Measurements from ENCODE around the gene RP9. TPM values are rescaled to one million over a fixed set of nuclear protein-coding genes. Genes with fewer than 3 reads are reported as not detected.

Gene RP9
- total RNA-seq, 1 experiment from 2014 or later, result 16.2 TPM

DNA sequence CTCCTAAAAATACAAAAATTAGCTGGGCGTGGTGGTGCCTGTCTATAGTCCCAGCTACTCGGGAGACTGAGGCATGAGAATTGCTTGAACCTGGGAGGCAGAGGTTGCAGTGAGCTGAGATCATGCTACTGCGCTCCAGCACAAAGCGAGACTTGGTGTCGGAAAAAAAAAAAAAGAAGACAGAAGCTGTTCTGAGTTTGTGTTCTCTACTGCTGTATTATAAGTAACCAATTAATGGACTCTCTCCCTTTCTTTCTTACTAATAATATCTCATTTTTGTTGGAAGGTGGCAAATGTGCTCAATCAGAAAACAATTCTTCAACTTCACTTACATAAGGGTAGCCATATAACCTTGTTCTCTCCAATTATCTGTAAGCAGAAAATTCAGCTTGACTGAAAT is 54.0 kb downstream of the RP9 start:
- no peak overlapping the region for H2BK120ac ChIP-seq (ENCODE audit: low read depth, low read length, poor library complexity, severe bottlenecking)
- H3K27me3 ChIP-seq (ENCODE audit: insufficient read depth, low read length), result no peaks in the 10 kb centered on the region
- H4K20me1 ChIP-seq (ENCODE audit: control insufficient read depth, insufficient read depth, insufficient read length), result no peaks in the 10 kb centered on the region
- H2BK12ac ChIP-seq (ENCODE audit: insufficient read length, low read depth, low read length), result no peak overlapping the region
- Mint-ChIP-seq H3K27ac (no peak overlapping the region; a peak in 1 of 7 replicates), H3K27me3 (ENCODE audit: low read depth) (no peaks in the 10 kb centered on the region), H3K36me3 (ENCODE audit: insufficient read depth in 1 of 3, low read depth in 3 of 3) (peaks cover 0 to 5% (median 3%) of the 10 kb centered on the region in 3 experiments; a peak in 3 of 7 replicates), H3K4me1 (no peaks in the 10 kb centered on the region), H3K9me3 (no peaks in the 10 kb centered on the region), H3K4me3 (no peak overlapping the region)
- no peak overlapping the region for H4K91ac ChIP-seq (ENCODE audit: insufficient read length, low read depth, low read length)
- H3K27ac ChIP-seq (ENCODE audit: insufficient read length, low read depth, low read length), result no peak overlapping the region
- WGBS (ENCODE audit: extremely low coverage, insufficient read length, low lambda C conversion rate), result no CpG with 5 or more reads among the region's 5 CpGs
- H3K23me2 ChIP-seq (ENCODE audit: insufficient read length, low read depth, low read length, poor library complexity, severe bottlenecking), result no peaks in the 10 kb centered on the region
- H3K4me2 ChIP-seq (ENCODE audit: insufficient read depth, insufficient read length, low read length), result no peak overlapping the region
- DNase-seq, result no peak
- TF ChIP-seq, protein P1, sequence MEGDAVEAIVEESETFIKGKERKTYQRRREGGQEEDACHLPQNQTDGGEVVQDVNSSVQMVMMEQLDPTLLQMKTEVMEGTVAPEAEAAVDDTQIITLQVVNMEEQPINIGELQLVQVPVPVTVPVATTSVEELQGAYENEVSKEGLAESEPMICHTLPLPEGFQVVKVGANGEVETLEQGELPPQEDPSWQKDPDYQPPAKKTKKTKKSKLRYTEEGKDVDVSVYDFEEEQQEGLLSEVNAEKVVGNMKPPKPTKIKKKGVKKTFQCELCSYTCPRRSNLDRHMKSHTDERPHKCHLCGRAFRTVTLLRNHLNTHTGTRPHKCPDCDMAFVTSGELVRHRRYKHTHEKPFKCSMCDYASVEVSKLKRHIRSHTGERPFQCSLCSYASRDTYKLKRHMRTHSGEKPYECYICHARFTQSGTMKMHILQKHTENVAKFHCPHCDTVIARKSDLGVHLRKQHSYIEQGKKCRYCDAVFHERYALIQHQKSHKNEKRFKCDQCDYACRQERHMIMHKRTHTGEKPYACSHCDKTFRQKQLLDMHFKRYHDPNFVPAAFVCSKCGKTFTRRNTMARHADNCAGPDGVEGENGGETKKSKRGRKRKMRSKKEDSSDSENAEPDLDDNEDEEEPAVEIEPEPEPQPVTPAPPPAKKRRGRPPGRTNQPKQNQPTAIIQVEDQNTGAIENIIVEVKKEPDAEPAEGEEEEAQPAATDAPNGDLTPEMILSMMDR (conservative IDR thresholded peaks at IDR 0.05), result no peak
- H2BK15ac ChIP-seq (ENCODE audit: low read depth, low read length), result no peak overlapping the region
- no peak overlapping the region for H2BK5ac ChIP-seq (ENCODE audit: insufficient read length, low read length)
- no peaks in the 10 kb centered on the region for H3K9me3 ChIP-seq (ENCODE audit: control insufficient read depth, low read depth, low read length)
- no peak overlapping the region for H4K8ac ChIP-seq (replicated peaks; ENCODE audit: insufficient read length, low read depth, low read length)
- H3K18ac ChIP-seq (ENCODE audit: insufficient read length, low read depth, low read length), result no peak overlapping the region
- peaks cover 15% of the 10 kb centered on the region; the same call in 1 of the 2 replicates for H3K79me2 ChIP-seq (ENCODE audit: insufficient read depth, low read length)
- no peak overlapping the region for H3K23ac ChIP-seq (ENCODE audit: insufficient read length, low read depth, low read length)
- no peak overlapping the region for H3K4ac ChIP-seq (ENCODE audit: low read depth, low read length)
- no peak overlapping the region for H3K14ac ChIP-seq (ENCODE audit: insufficient read depth, low read length)
- no peak overlapping the region for H3T11ph ChIP-seq (ENCODE audit: low read length)
- H2AK5ac ChIP-seq (ENCODE audit: insufficient read length, low read length), result no peak overlapping the region
- no peak overlapping the region for H3K56ac ChIP-seq (ENCODE audit: insufficient read length, low read depth, low read length)
- peaks cover 4% of the 10 kb centered on the region for H3K79me1 ChIP-seq (ENCODE audit: insufficient read depth, low read depth, low read length, poor library complexity, severe bottlenecking)
- H3K9ac ChIP-seq (ENCODE audit: extremely low read depth, insufficient read length, low read length), result no peak overlapping the region
- no peaks in the 10 kb centered on the region for H3K4me1 ChIP-seq (ENCODE audit: insufficient read depth, low read length)
- no peak overlapping the region for H2BK20ac ChIP-seq (ENCODE audit: low read depth, low read length, poor library complexity, severe bottlenecking)
- no peak overlapping the region for H4K5ac ChIP-seq (ENCODE audit: insufficient read length, low read depth, low read length)
- H2AFZ ChIP-seq (ENCODE audit: low read length), result no peak overlapping the region

All from H9 (cell line).